GM12878 (cell line): ENCODE data around the gene RNF183. TPM values are rescaled to one million over a fixed set of nuclear protein-coding genes. Genes with fewer than 3 reads are reported as not detected.

Experiments
- ATAC-seq: fragments of 200-7000 bp; cut with Tn5 transposase; 3 replicates; pipeline ENCODE4 v1.9.1; 2020; ENCODE audit warnings: mild to moderate bottlenecking, moderate library complexity
- BruUV-seq: library from RNA; stranded (reverse); fragments of 400-500 nt; replicated peaks from 2 replicates; lab custom pipeline; 2021; lab: Mats Ljungman, UMichigan
- CTCF ChIA-PET: fragments of 300-600 bp; sonication (Branson Sonifier 250); formaldehyde crosslinking; extraction: SDS; loops from one replicate; lab custom pipeline; 2021; ENCODE audit warnings: inconsistent platforms; lab: Yijun Ruan, JAX
- POLR2A ChIA-PET: fragments of 350-600 bp; formaldehyde crosslinking; extraction: SDS; loops from one replicate; lab custom pipeline; 2021; ENCODE audit warnings: inconsistent platforms; lab: Charles Lee
- RAD21 ChIA-PET: fragments of 300-600 bp; sonication (Branson Sonifier 250); formaldehyde crosslinking; loops from one replicate; lab custom pipeline; 2023; ENCODE audit warnings: antibody characterized with exemption; ENCODE audit not compliant: unreplicated experiment; lab: Charles Lee
- SMC1A ChIA-PET: fragments of 300-600 bp; sonication (Branson Sonifier 250); formaldehyde crosslinking; loops from one replicate; lab custom pipeline; 2023; ENCODE audit not compliant: unreplicated experiment, uncharacterized antibody; lab: Charles Lee
- DNase-seq: peaks from one replicate; pipeline ENCODE4 v3.0.0-alpha.2; 2011; ENCODE audit warnings: low read depth, low spot score
- FAIRE-seq: peaks from 3 replicates; lab custom pipeline; 2011; peaks lifted over from hg19 to GRCh38; lab: Jason Lieb, UNC
- H2AFZ ChIP-seq: 2 replicates; pipeline ENCODE4 v1.6.0; 2011; ENCODE audit warnings: low read depth, low read length, control low read depth; ENCODE audit not compliant: control insufficient read depth
- H3K27ac ChIP-seq: 2 replicates; pipeline ENCODE4 v1.5.1; 2011; ENCODE audit warnings: control low read depth; ENCODE audit not compliant: control insufficient read depth, insufficient read depth
- H3K27me3 ChIP-seq, 2 experiments: replicated peaks in 1 of 2; 2 replicates each; pipeline versions ENCODE4 v1.6.0 to v1.6.1; 2011; ENCODE audit warnings: low read length in 1 of 2; ENCODE audit not compliant: control insufficient read depth in 2 of 2, insufficient read depth in 2 of 2
- H3K36me3 ChIP-seq, 2 experiments: 2 replicates each; pipeline ENCODE4 v1.5.1; 2011; ENCODE audit warnings: low read length in 1 of 2; ENCODE audit not compliant: control insufficient read depth in 2 of 2, insufficient read depth in 2 of 2
- H3K4me1 ChIP-seq: 2 replicates; pipeline ENCODE4 v1.6.1; 2011; ENCODE audit warnings: mild to moderate bottlenecking, low read length, moderate library complexity, mixed read lengths; ENCODE audit not compliant: control insufficient read depth, insufficient read depth
- H3K4me2 ChIP-seq: 2 replicates; pipeline ENCODE4 v1.6.0; 2011; ENCODE audit warnings: control low read depth; ENCODE audit not compliant: control insufficient read depth, insufficient read depth
- H3K4me3 ChIP-seq: fragments of 200-600 bp; sonication (generic); 2 replicates; pipeline ENCODE4 v1.5.1; 2016
- H3K79me2 ChIP-seq: 2 replicates; pipeline ENCODE4 v1.6.0; 2011; ENCODE audit warnings: low read length; ENCODE audit not compliant: control insufficient read depth, insufficient read depth
- H3K9ac ChIP-seq: 2 replicates; pipeline ENCODE4 v1.8.0; 2011; ENCODE audit warnings: low read length, control low read depth, mixed read lengths; ENCODE audit not compliant: control insufficient read depth, insufficient read depth
- H3K9me3 ChIP-seq: replicated peaks from 3 replicates; pipeline ENCODE4 v1.5.1; 2011; ENCODE audit warnings: mild to moderate bottlenecking, low read length; ENCODE audit not compliant: control insufficient read depth, insufficient read depth
- H4K20me1 ChIP-seq: 2 replicates; pipeline ENCODE4 v1.6.0; 2011; ENCODE audit not compliant: control insufficient read depth, insufficient read depth
- ASH2L ChIP-seq: fragments of 300-600, 200-600 bp; sonication (generic); IDR thresholded peaks from 2 replicates; pipeline ENCODE4 v1.6.1; 2017; ENCODE audit warnings: low read depth, mild to moderate bottlenecking, borderline replicate concordance
- FOXM1 ChIP-seq: IDR thresholded peaks from 2 replicates; pipeline ENCODE4 v1.6.1; 2012; ENCODE audit warnings: low read depth, mild to moderate bottlenecking, inconsistent platforms, low read length, moderate library complexity
- KDM1A ChIP-seq: fragments of 200-600 bp; sonication (generic); IDR thresholded peaks from 2 replicates; pipeline ENCODE4 v1.6.1; 2016; ENCODE audit warnings: borderline replicate concordance
- MTA3 ChIP-seq: IDR thresholded peaks from 2 replicates; pipeline ENCODE4 v1.6.1; 2012; ENCODE audit warnings: low read length, inconsistent platforms, borderline replicate concordance
- MYB ChIP-seq: fragments of 150-350 bp; IDR thresholded peaks from 2 replicates; pipeline ENCODE4 v1.6.1; 2014; ENCODE audit warnings: mild to moderate bottlenecking, low read depth, low read length, borderline replicate concordance
- YY1 ChIP-seq: IDR thresholded peaks from 2 replicates; pipeline ENCODE4 v1.6.1; 2011; ENCODE audit warnings: low read depth, mild to moderate bottlenecking, low read length
- WGBS: methylation state at CpG from one replicate; pipeline ENCODE4 v1.1.6; 2016; ENCODE audit warnings: low lambda C conversion rate; ENCODE audit not compliant: insufficient replicate concordance, insufficient coverage; ENCODE audit errors: missing lambda C conversion rate; 5-methylcytosine and 5-hydroxymethylcytosine counted together
- in situ Hi-C: fragments of 300-500 bp; cut with MboI; formaldehyde crosslinking; loops from 9 replicates; pipeline ENCODE4 v1.14.3; 2018; ENCODE audit warnings: mixed read lengths
- intact Hi-C: fragments of 100-400 bp; cut with micrococcal nuclease; formaldehyde crosslinking; loops from one replicate; pipeline ENCODE4 v1.14.2; 2022; ENCODE audit not compliant: unreplicated experiment
- polyA plus RNA-seq, 11 experiments: library from polyadenylated mRNA; depleted of rRNA in 4 of 11; unstranded in 6 of 11; stranded (reverse) in 5 of 11; fragments of >200 nt; fragmentation: Nextera tagmentation in 4 of 11; fragmentation: Illumina TruSeq in 1 of 11; extraction: Ambion mirVana in 4 of 11; extraction: Trizol in 1 of 11; gene quantifications; 1 replicate in 1 of 11; 2 replicates in 10 of 11; pipeline versions ENCODE4 v1.2.1 to v1.2.3, GENCODE V29; 2011 to 2016; ENCODE audit warnings: inconsistent platforms in 2 of 11, missing spikeins in 2 of 11, low read depth in 1 of 11
- total RNA-seq, 4 experiments: library from RNA; depleted of rRNA in 3 of 4; stranded (reverse); fragments of >200 nt in 3 of 4; fragmentation: Illumina TruSeq in 1 of 4; extraction: Trizol in 1 of 4; gene quantifications; 2 replicates each; pipeline versions ENCODE4 v1.2.1 to v1.2.3, GENCODE V29; 2013 to 2021
- TF ChIP-seq, protein P1 (sequence below): IDR thresholded peaks from 2 replicates; pipeline ENCODE4 v1.6.1; 2011; ENCODE audit warnings: borderline replicate concordance, low read depth, mild to moderate bottlenecking, moderate library complexity, low read length; ENCODE audit not compliant: insufficient read depth, poor library complexity, severe bottlenecking
- TF ChIP-seq, protein P2 (sequence below): fragments of 450-650 bp; IDR thresholded peaks from 2 replicates; pipeline ENCODE4 v1.6.1; 2018; ENCODE audit warnings: borderline replicate concordance, mild to moderate bottlenecking; ENCODE audit not compliant: partially characterized antibody
- TF ChIP-seq, protein P3 (sequence below): fragments of 450-650 bp; IDR thresholded peaks from 2 replicates; pipeline ENCODE4 v1.6.1; 2016; ENCODE audit warnings: mild to moderate bottlenecking, moderate library complexity, borderline replicate concordance
- TF ChIP-seq, protein P4 (sequence below): IDR thresholded peaks from 2 replicates; pipeline ENCODE4 v1.6.1; 2011; ENCODE audit warnings: mild to moderate bottlenecking, low read depth, low read length, moderate library complexity; ENCODE audit not compliant: insufficient replicate concordance

The RNF183 gene
- total and polyA plus RNA-seq, 10 of the 15 experiments (the other 5 are each of a cell fraction or from before 2014, with no cell fraction given), result 0.03 to 0.26 (median 0.07) TPM; not detected in 6

DNA sequence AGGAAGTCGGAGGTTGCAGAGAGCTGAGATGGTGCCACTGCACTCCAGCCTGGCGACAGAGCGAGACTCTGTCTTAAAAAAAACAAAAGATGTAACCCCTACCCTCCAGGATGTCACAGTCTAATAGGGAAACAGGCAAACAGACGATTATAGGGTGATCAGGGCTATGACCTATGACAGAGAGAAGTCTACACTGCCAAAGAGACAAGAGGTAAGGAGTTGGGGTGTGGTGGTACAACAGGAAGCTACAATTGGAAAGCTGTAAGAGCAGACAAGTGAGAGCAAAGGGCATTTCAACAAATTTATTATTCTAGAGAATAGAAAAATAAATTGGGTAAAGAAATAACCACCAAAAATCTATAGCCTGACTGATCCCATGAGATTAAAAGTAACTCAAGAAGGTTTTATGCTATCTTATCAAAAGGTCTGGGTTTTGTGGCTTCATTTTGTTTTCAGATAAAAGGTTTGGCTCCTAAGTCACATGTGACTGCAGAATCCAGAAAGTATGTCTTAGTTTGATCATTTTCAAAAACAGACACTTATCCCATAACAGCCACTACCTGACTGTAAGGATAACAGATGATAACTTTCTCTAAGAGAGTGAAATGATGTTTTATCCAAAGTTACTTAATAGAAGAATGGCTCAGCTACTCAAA is 35.1 kb downstream of the RNF183 start:
- in situ Hi-C loops, result no loop called here
- Histone ChIP-seq H3K27me3 (no peaks in the 10 kb centered on the region), H3K4me3 (no peak overlapping the region), H3K9me3 (no peaks in the 10 kb centered on the region), H3K9ac (no peak overlapping the region), H3K36me3 (peaks cover 4 to 11% of the 10 kb centered on the region in 2 experiments), H2AFZ (no peak overlapping the region), H3K79me2 (no peaks in the 10 kb centered on the region), H3K27ac (no peak overlapping the region), H3K4me1 (no peaks in the 10 kb centered on the region), H4K20me1 (no peaks in the 10 kb centered on the region), H3K4me2 (no peak overlapping the region)
- no peak for DNase-seq
- intact Hi-C loops, result no loop called here
- ChIA-PET CTCF (no interaction called here), RAD21 (no interaction called here), POLR2A (interaction anchor here (1.2 kb wide), 1 partner anchor 40 kb away, joined by 3 read pairs; no protein-coding TSS in a partner anchor), SMC1A (no interaction called here)
- WGBS, result 97% methylated on average over 4 of the region's 4 CpGs
- no TSS peak for BruUV-seq
- no peak for ATAC-seq
- TF ChIP-seq KDM1A, result no peak
- TF ChIP-seq, protein P1, sequence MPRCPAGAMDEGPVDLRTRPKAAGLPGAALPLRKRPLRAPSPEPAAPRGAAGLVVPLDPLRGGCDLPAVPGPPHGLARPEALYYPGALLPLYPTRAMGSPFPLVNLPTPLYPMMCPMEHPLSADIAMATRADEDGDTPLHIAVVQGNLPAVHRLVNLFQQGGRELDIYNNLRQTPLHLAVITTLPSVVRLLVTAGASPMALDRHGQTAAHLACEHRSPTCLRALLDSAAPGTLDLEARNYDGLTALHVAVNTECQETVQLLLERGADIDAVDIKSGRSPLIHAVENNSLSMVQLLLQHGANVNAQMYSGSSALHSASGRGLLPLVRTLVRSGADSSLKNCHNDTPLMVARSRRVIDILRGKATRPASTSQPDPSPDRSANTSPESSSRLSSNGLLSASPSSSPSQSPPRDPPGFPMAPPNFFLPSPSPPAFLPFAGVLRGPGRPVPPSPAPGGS, result no peak
- no peak for TF ChIP-seq MYB
- TF ChIP-seq, protein P2, sequence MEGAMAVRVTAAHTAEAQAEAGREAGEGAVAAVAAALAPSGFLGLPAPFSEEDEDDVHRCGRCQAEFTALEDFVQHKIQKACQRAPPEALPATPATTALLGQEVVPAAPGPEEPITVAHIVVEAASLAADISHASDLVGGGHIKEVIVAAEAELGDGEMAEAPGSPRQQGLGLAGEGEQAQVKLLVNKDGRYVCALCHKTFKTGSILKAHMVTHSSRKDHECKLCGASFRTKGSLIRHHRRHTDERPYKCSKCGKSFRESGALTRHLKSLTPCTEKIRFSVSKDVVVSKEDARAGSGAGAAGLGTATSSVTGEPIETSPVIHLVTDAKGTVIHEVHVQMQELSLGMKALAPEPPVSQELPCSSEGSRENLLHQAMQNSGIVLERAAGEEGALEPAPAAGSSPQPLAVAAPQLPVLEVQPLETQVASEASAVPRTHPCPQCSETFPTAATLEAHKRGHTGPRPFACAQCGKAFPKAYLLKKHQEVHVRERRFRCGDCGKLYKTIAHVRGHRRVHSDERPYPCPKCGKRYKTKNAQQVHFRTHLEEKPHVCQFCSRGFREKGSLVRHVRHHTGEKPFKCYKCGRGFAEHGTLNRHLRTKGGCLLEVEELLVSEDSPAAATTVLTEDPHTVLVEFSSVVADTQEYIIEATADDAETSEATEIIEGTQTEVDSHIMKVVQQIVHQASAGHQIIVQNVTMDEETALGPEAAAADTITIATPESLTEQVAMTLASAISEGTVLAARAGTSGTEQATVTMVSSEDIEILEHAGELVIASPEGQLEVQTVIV, result no peak
- TF ChIP-seq, protein P3, sequence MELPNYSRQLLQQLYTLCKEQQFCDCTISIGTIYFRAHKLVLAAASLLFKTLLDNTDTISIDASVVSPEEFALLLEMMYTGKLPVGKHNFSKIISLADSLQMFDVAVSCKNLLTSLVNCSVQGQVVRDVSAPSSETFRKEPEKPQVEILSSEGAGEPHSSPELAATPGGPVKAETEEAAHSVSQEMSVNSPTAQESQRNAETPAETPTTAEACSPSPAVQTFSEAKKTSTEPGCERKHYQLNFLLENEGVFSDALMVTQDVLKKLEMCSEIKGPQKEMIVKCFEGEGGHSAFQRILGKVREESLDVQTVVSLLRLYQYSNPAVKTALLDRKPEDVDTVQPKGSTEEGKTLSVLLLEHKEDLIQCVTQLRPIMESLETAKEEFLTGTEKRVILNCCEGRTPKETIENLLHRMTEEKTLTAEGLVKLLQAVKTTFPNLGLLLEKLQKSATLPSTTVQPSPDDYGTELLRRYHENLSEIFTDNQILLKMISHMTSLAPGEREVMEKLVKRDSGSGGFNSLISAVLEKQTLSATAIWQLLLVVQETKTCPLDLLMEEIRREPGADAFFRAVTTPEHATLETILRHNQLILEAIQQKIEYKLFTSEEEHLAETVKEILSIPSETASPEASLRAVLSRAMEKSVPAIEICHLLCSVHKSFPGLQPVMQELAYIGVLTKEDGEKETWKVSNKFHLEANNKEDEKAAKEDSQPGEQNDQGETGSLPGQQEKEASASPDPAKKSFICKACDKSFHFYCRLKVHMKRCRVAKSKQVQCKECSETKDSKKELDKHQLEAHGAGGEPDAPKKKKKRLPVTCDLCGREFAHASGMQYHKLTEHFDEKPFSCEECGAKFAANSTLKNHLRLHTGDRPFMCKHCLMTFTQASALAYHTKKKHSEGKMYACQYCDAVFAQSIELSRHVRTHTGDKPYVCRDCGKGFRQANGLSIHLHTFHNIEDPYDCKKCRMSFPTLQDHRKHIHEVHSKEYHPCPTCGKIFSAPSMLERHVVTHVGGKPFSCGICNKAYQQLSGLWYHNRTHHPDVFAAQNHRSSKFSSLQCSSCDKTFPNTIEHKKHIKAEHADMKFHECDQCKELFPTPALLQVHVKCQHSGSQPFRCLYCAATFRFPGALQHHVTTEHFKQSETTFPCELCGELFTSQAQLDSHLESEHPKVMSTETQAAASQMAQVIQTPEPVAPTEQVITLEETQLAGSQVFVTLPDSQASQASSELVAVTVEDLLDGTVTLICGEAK, result no peak
- no peak for TF ChIP-seq FOXM1
- no peak for TF ChIP-seq ASH2L
- TF ChIP-seq MTA3, result no peak
- TF ChIP-seq, protein P4, sequence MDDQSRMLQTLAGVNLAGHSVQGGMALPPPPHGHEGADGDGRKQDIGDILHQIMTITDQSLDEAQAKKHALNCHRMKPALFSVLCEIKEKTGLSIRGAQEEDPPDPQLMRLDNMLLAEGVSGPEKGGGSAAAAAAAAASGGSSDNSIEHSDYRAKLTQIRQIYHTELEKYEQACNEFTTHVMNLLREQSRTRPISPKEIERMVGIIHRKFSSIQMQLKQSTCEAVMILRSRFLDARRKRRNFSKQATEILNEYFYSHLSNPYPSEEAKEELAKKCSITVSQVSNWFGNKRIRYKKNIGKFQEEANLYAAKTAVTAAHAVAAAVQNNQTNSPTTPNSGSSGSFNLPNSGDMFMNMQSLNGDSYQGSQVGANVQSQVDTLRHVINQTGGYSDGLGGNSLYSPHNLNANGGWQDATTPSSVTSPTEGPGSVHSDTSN, result no peak
- no peak for TF ChIP-seq YY1
- no peak for FAIRE-seq
